PFSK-1 (cell line): ENCODE results near the gene GBF1.

Experiments
- FOXP2 ChIP-seq: optimal IDR thresholded peaks from 2 replicates; pipeline ENCODE3; 2011; ENCODE audit warnings: borderline replicate concordance, control low read depth, inconsistent platforms; ENCODE audit not compliant: insufficient read depth; ENCODE audit errors: extremely low read length, extremely low read depth
- POLR2AphosphoS5 ChIP-seq: IDR thresholded peaks from 2 replicates; pipeline ENCODE4 v1.6.1; 2012; ENCODE audit warnings: low read depth, mild to moderate bottlenecking, control low read depth, low read length, moderate library complexity
- REST ChIP-seq, 2 experiments: IDR thresholded peaks; 2 replicates each; pipeline versions ENCODE4 v1.6.1 to v1.8.0; 2011 to 2012; ENCODE audit warnings: low read depth in 2 of 2, low read length in 2 of 2, control low read depth in 1 of 2, inconsistent platforms in 1 of 2, mild to moderate bottlenecking in 1 of 2, moderate library complexity in 1 of 2; ENCODE audit not compliant: insufficient read depth in 1 of 2
- SIN3A ChIP-seq: IDR thresholded peaks from 2 replicates; pipeline ENCODE4 v1.6.1; 2012; ENCODE audit warnings: mild to moderate bottlenecking, low read length, moderate library complexity, borderline replicate concordance; ENCODE audit not compliant: insufficient read depth
- TAF1 ChIP-seq: IDR thresholded peaks from 2 replicates; pipeline ENCODE4 v1.6.1; 2012; ENCODE audit warnings: low read length, control low read depth, borderline replicate concordance; ENCODE audit not compliant: insufficient read depth

Gene GBF1

GRCh38 chr10:102400076-102400475 lies 154.7 kb downstream of the GBF1 start:
- TF ChIP-seq REST (IDR thresholded peaks at IDR 0.05; ENCODE audit: insufficient read depth in 1 of 2, low read depth in 2 of 2, low read length in 2 of 2) (no peak), TAF1 (no peak), FOXP2 (no peak), SIN3A (no peak), POLR2AphosphoS5 (no peak)

DNA sequence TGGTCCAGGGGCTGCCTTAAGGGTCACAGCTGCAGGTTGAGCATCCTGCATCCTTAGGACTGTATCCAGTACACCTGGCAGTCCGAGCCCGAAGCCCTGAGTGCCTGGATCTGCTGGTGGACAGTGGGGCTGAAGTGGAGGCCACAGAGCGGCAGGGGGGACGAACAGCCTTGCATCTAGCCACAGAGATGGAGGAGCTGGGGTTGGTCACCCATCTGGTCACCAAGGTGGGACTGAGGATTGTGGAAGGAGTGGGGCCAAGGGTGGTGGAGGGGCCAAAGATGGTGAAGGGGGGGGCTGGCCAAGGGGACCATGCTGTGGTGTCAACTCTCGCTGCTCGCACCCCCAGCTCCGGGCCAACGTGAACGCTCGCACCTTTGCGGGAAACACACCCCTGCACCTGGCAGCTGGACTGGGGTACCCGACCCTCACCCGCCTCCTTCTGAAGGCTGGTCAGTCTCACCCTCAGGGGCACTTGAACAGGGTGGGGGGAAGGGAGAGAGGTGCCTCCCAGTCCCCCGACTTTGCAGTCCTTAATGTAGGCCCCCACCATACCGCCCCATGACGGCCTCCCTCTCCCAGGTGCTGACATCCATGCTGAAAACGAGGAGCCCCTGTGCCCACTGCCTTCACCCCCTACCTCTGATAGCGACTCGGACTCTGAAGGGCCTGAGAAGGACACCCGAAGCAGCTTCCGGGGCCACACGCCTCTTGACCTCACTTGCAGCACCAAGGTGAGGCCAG lies 155.4 kb downstream of the GBF1 start:
- no peak for TF ChIP-seq FOXP2
- no peak for TF ChIP-seq REST (IDR thresholded peaks at IDR 0.05; ENCODE audit: insufficient read depth in 1 of 2, low read depth in 2 of 2, low read length in 2 of 2)
- TF ChIP-seq TAF1: no peak
- TF ChIP-seq SIN3A: no peak
- TF ChIP-seq POLR2AphosphoS5: no peak

- TF ChIP-seq POLR2AphosphoS5: no peak
- TF ChIP-seq TAF1: no peak
- TF ChIP-seq FOXP2: no peak
- no peak for TF ChIP-seq REST (IDR thresholded peaks at IDR 0.05; ENCODE audit: insufficient read depth in 1 of 2, low read depth in 2 of 2, low read length in 2 of 2)
- TF ChIP-seq SIN3A: no peak
Observed at GRCh38 chr10:102401342-102401654, 156.0 kb downstream of the GBF1 start.

- no peak for TF ChIP-seq TAF1
- no peak for TF ChIP-seq POLR2AphosphoS5
- TF ChIP-seq SIN3A: no peak
- no peak for TF ChIP-seq FOXP2
Observed at GRCh38 chr10:102401735-102402511, 156.6 kb downstream of the GBF1 start.

GRCh38 chr10:102402512-102402896 lies 157.2 kb downstream of the GBF1 start:
- TF ChIP-seq FOXP2 (no peak), POLR2AphosphoS5 (no peak), TAF1 (no peak), SIN3A (no peak), REST (IDR thresholded peaks at IDR 0.05; ENCODE audit: insufficient read depth in 1 of 2, low read depth in 2 of 2, low read length in 2 of 2) (no peak)
